A673 (cell line): ENCODE measurements around the gene PAK5.

ENCODE experiments used
- CTCF ChIP-seq: fragments of 300-800, 200-600 bp; sonication (generic); conservative IDR thresholded peaks from 2 replicates; pipeline ENCODE4 v1.5.1; 2017; ENCODE audit warnings: low read depth, mild to moderate bottlenecking, antibody characterized with exemption, low read length, moderate library complexity, mixed read lengths
- EZH2 ChIP-seq: fragments of 200-600 bp; sonication (generic); IDR thresholded peaks from 2 replicates; pipeline ENCODE4 v1.6.1; 2017; ENCODE audit warnings: borderline replicate concordance, low read depth, mild to moderate bottlenecking, mixed read lengths, antibody characterized with exemption, low read length; ENCODE audit not compliant: poor library complexity, severe bottlenecking

GRCh38 chr20:9575836-9576235, 263.0 kb downstream of the PAK5 start:
- TF ChIP-seq CTCF (no peak), EZH2 (no peak)
